Right cardiac atrium (tissue), 5 donors: Measurements from ENCODE around the gene VMAC. TPM values are rescaled to one million over a fixed set of nuclear protein-coding genes. Genes with fewer than 3 reads are reported as not detected.

Experiments
- ATAC-seq, 2 donors: fragments of 200-7000 bp; cut with Tn5 transposase; one replicate each; pipeline versions ENCODE4 v1.8.0 to v1.9.1; 2020; ENCODE audit warnings: moderate library complexity in 2 of 2, mild to moderate bottlenecking in 1 of 2
- DNase-seq, 3 donors: peaks; one replicate each; pipeline ENCODE4 v3.0.0-alpha.2; 2020
- H3K27ac ChIP-seq: one replicate; pipeline ENCODE4 v1.5.1; 2013; ENCODE audit warnings: mild to moderate bottlenecking, low read length, control low read depth, moderate library complexity
- H3K27me3 ChIP-seq: one replicate; pipeline ENCODE4 v1.6.1; 2013; ENCODE audit not compliant: control insufficient read depth, insufficient read depth
- H3K4me1 ChIP-seq: one replicate; pipeline ENCODE4 v1.6.1; 2013; ENCODE audit warnings: low read length; ENCODE audit not compliant: control insufficient read depth, insufficient read depth
- H3K4me3 ChIP-seq: one replicate; pipeline ENCODE4 v1.5.1; 2013; ENCODE audit warnings: low read length, control low read depth
- H3K9me3 ChIP-seq: one replicate; pipeline ENCODE4 v1.6.1; 2013; ENCODE audit warnings: low read length; ENCODE audit not compliant: control insufficient read depth
- WGBS: extraction: QIAGEN DNeasy Blood & Tissue Kit; methylation state at CpG from one replicate; pipeline ENCODE4 v1.1.7; 2013; 5-methylcytosine and 5-hydroxymethylcytosine counted together
- intact Hi-C, 4 donors: fragments of 100-400 bp; cut with DNase I; formaldehyde crosslinking; loops; one replicate each; pipeline versions ENCODE4 v1.11.0 to v1.14.0; 2022 to 2023
- polyA plus RNA-seq: library from polyadenylated mRNA; stranded (reverse); fragments of 200-250 nt; gene quantifications from one replicate; pipeline ENCODE4 v1.2.3, GENCODE V29; 2013
- total RNA-seq, 4 donors: library from RNA; stranded (reverse); fragmentation: NEBNext Ultra II Directional; extraction: Animal tissue kit (Norgen Biotek cat#: 25700); gene quantifications; one replicate each; pipeline ENCODE4 v1.2.1, GENCODE V29; 2021
- donor health status: healthy with polysubstance abuse.
- donor health status: DM: no; HTN: yes; CAD: no.
- donor health status: DM: no; HTN: no; CAD: no.
- donor health status: DM: no; HTN: yes; CAD: no; lungs with severe emphysema.
- donor health status: DM: yes; HTN: yes; CAD: no.

Gene VMAC
- total and polyA plus RNA-seq, 5 donors, result 1.9 to 5.8 (median 3.6) TPM

GRCh38 chr19:5895890-5896289 is 8.8 kb upstream of the VMAC start:
- intact Hi-C loops, result loop anchor here in 2 of 4 donors (5.0 to 10.0 kb wide), 2 partner anchors 76 to 91 kb away; partner anchors contain the start of gene NRTN (in 1 of the 2)
- Histone ChIP-seq H3K4me1 (peaks cover 6% of the 10 kb centered on the region), H3K27ac (peak overlapping the region; percentile 72), H3K4me3 (no peak overlapping the region), H3K9me3 (no peaks in the 10 kb centered on the region), H3K27me3 (no peaks in the 10 kb centered on the region)
- DNase-seq (peak in 1 of 3 donors; percentile 63), ATAC-seq (no peak)
- 87% methylated on average over 8 of the region's 8 CpGs for WGBS

GRCh38 chr19:5896365-5897076 is 8.2 kb upstream of the VMAC start:
- Histone ChIP-seq H3K27ac (no peak overlapping the region), H3K4me1 (peaks cover 6% of the 10 kb centered on the region), H3K27me3 (no peaks in the 10 kb centered on the region), H3K9me3 (no peaks in the 10 kb centered on the region), H3K4me3 (no peak overlapping the region)
- intact Hi-C loops, result loop anchor here in 2 of 4 donors (5.0 to 10.0 kb wide), 2 partner anchors 76 to 92 kb away; partner anchors contain the start of gene NRTN (in 1 of the 2)
- DNase-seq (peak in 1 of 3 donors; percentile 33), ATAC-seq (no peak)
- WGBS, result 87% methylated on average over 29 of the region's 29 CpGs

- Histone ChIP-seq H3K27me3 (no peaks in the 10 kb centered on the region), H3K4me1 (peaks cover under 1% of the 10 kb centered on the region), H3K27ac (no peak overlapping the region), H3K4me3 (no peak overlapping the region), H3K9me3 (no peaks in the 10 kb centered on the region)
- DNase-seq (peak in 2 of 3 donors; percentile 55 to 65), ATAC-seq (no peak)
- intact Hi-C loops, result loop anchor here in 2 of 4 donors (5.0 to 10.0 kb wide), 2 partner anchors 75 to 93 kb away; partner anchors contain the start of gene NRTN (in 1 of the 2)
- 85% methylated on average over 30 of the region's 30 CpGs for WGBS
These were observed 7.3 kb upstream of the VMAC start for GRCh38 chr19:5897189-5897969.

- no peak for DNase-seq
- ATAC-seq, result no peak
- H3K27me3 ChIP-seq, result no peaks in the 10 kb centered on the region
- H3K27ac ChIP-seq, result no peak overlapping the region
- H3K4me3 ChIP-seq, result no peak overlapping the region
- WGBS, result 81% methylated on average over 13 of the region's 13 CpGs
- no peaks in the 10 kb centered on the region for H3K9me3 ChIP-seq
- H3K4me1 ChIP-seq, result no peaks in the 10 kb centered on the region
- intact Hi-C loops, result loop anchor here in 3 of 4 donors (5.0 to 10.0 kb wide), 3 partner anchors 55 to 95 kb away; partner anchors contain the start of gene NRTN (in 1 of the 3)
These were observed 4.7 kb upstream of the VMAC start for GRCh38 chr19:5899728-5900526.

- H3K4me3 ChIP-seq, result no peak overlapping the region
- H3K4me1 ChIP-seq, result no peaks in the 10 kb centered on the region
- WGBS, result 88% methylated on average over 8 of the region's 8 CpGs
- H3K27ac ChIP-seq, result no peak overlapping the region
- ATAC-seq, result no peak
- no peaks in the 10 kb centered on the region for H3K9me3 ChIP-seq
- DNase-seq, result no peak
- intact Hi-C loops, result loop anchor here in 1 of 4 donors (10.0 kb wide), 1 partner anchor 54 kb away; no protein-coding TSS in a partner anchor
- H3K27me3 ChIP-seq, result no peaks in the 10 kb centered on the region
These were observed 3.7 kb upstream of the VMAC start for GRCh38 chr19:5900976-5901375.

GRCh38 chr19:5903056-5903623 is 1.5 kb upstream of the VMAC start:
- Histone ChIP-seq H3K9me3 (no peaks in the 10 kb centered on the region), H3K4me3 (peak overlapping the region; percentile 76), H3K27me3 (no peaks in the 10 kb centered on the region), H3K4me1 (no peaks in the 10 kb centered on the region), H3K27ac (peak overlapping the region; percentile 78)
- intact Hi-C loops, result loop anchor here in 1 of 4 donors (10.0 kb wide), 1 partner anchor 52 kb away; no protein-coding TSS in a partner anchor
- DNase-seq, result no peak
- ATAC-seq, result no peak
- WGBS, result under 1% methylated on average over 27 of the region's 27 CpGs

GRCh38 chr19:5903624-5904351 is 884 bp upstream of the VMAC start, which contains the start of gene NDUFA11:
Gene NDUFA11, minus strand, starts transcription at chr19:5903790. Its CDS starts 82 bp downstream, at chr19:5903708.
- no peaks in the 10 kb centered on the region for H3K27me3 ChIP-seq
- under 1% methylated on average over 57 of the region's 57 CpGs for WGBS
- intact Hi-C loops, result loop anchor here in 1 of 4 donors (10.0 kb wide), 1 partner anchor 51 kb away; no protein-coding TSS in a partner anchor
- H3K27ac ChIP-seq, result peak within 1 kb of the TSS; percentile 78
- H3K4me3 ChIP-seq, result peak within 1 kb of the TSS; percentile 76
- H3K4me1 ChIP-seq, result no peaks in the 10 kb centered on the region
- H3K9me3 ChIP-seq, result no peaks in the 10 kb centered on the region
- peak; percentile 89 to 90 for ATAC-seq
- DNase-seq, result peak; percentile 98 to 99 (median 99)

- DNase-seq (peak in 2 of 3 donors; percentile 52 to 54), ATAC-seq (no peak)
- 54% methylated on average over 31 of the region's 31 CpGs for WGBS
- H3K4me1 ChIP-seq, result no peaks in the 10 kb centered on the region
- peak overlapping the region; percentile 89 for H3K4me3 ChIP-seq
- H3K9me3 ChIP-seq, result no peaks in the 10 kb centered on the region
- no peaks in the 10 kb centered on the region for H3K27me3 ChIP-seq
- H3K27ac ChIP-seq, result peak overlapping the region; percentile 73
- intact Hi-C loops, result loop anchor here in 1 of 4 donors (10.0 kb wide), 1 partner anchor 50 kb away; no protein-coding TSS in a partner anchor
These were observed 574 bp downstream of the VMAC start for GRCh38 chr19:5905114-5905778.

- Histone ChIP-seq H3K4me3 (no peak overlapping the region), H3K27me3 (no peaks in the 10 kb centered on the region), H3K4me1 (no peaks in the 10 kb centered on the region), H3K27ac (no peak overlapping the region), H3K9me3 (no peaks in the 10 kb centered on the region)
- ATAC-seq (no peak), DNase-seq (no peak)
- intact Hi-C loops, result loop anchor here in 1 of 4 donors (10.0 kb wide), 1 partner anchor 48 kb away; no protein-coding TSS in a partner anchor
- 78% methylated on average over 5 of the region's 5 CpGs for WGBS
These were observed 2.6 kb downstream of the VMAC start for GRCh38 chr19:5907241-5907640.
